Transverse colon (tissue), 4 donors: Measurements from ENCODE around the gene SLC7A10.

Source experiments
- EP300 ChIP-seq: sonication (generic); formaldehyde crosslinking; IDR thresholded peaks from one replicate; pipeline ENCODE4 v1.6.1; 2017; ENCODE audit warnings: antibody characterized with exemption, low read depth
- POLR2A ChIP-seq: fragments of 450-650 bp; IDR thresholded peaks from one replicate; pipeline ENCODE4 v1.6.1; 2016; ENCODE audit warnings: antibody characterized with exemption, mild to moderate bottlenecking, moderate library complexity
- POLR2AphosphoS5 ChIP-seq, 3 donors: sonication (generic); formaldehyde crosslinking; IDR thresholded peaks; one replicate each; pipeline ENCODE4 v1.6.1; 2016; ENCODE audit warnings: antibody characterized with exemption in 3 of 3
- TF ChIP-seq, protein P1 (sequence below), 5 experiments: fragments of 200-600 bp in 3 of 5; fragments of 450-650 bp in 2 of 5; sonication (generic) in 3 of 5; IDR thresholded peaks; 1 replicate in 2 of 5; 2 replicates in 3 of 5; pipeline ENCODE4 v1.5.1; 2016 to 2017; ENCODE audit warnings: antibody characterized with exemption in 5 of 5, inconsistent platforms in 3 of 5, mild to moderate bottlenecking in 2 of 5, moderate library complexity in 1 of 5

- TF ChIP-seq, protein P1, sequence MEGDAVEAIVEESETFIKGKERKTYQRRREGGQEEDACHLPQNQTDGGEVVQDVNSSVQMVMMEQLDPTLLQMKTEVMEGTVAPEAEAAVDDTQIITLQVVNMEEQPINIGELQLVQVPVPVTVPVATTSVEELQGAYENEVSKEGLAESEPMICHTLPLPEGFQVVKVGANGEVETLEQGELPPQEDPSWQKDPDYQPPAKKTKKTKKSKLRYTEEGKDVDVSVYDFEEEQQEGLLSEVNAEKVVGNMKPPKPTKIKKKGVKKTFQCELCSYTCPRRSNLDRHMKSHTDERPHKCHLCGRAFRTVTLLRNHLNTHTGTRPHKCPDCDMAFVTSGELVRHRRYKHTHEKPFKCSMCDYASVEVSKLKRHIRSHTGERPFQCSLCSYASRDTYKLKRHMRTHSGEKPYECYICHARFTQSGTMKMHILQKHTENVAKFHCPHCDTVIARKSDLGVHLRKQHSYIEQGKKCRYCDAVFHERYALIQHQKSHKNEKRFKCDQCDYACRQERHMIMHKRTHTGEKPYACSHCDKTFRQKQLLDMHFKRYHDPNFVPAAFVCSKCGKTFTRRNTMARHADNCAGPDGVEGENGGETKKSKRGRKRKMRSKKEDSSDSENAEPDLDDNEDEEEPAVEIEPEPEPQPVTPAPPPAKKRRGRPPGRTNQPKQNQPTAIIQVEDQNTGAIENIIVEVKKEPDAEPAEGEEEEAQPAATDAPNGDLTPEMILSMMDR (IDR thresholded peaks at IDR 0.05): no peak
- TF ChIP-seq EP300: no peak
- no peak for TF ChIP-seq POLR2A
- TF ChIP-seq POLR2AphosphoS5 (IDR thresholded peaks at IDR 0.05): no peak
These were observed 36.2 kb downstream of the SLC7A10 start for GRCh38 chr19:33189453-33189852.
